ENCODE data around the gene PLET1.

DNA sequence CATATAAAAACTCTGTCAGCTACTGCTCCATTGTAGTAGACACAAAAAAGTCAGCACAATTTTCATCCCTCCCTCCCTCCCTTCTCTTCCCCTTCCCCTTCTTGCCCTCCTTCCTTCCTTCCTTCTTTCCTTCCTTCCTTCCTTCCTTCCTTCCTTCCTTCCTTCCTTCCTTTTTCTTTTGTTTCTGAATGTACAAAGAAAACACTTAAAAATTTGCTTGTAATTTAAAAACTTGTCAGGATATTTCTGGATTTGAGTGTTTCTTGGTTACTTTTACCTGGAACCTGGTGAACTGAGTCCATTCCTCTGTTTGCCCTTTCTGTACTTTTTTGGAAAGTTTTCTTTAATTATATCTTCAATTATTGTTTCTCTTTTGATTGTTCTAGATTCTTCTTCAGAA, 31.5 kb upstream of the PLET1 start:
- TF ChIP-seq ZFP37 (tag by site-specific recombination; IDR thresholded peaks at IDR 0.05) (no peak), YY1 (tag by site-specific recombination; IDR thresholded peaks at IDR 0.05) (no peak), ZNF501 (tag by site-specific recombination; IDR thresholded peaks at IDR 0.05) (no peak), ZNF830 (tag by site-specific recombination; IDR thresholded peaks at IDR 0.05; ENCODE audit: low read depth) (no peak), ZNF266 (tag by site-specific recombination; IDR thresholded peaks at IDR 0.05; ENCODE audit: low read depth) (no peak), ZNF175 (tag by site-specific recombination; IDR thresholded peaks at IDR 0.05) (no peak)
- TF ChIP-seq, protein P1, sequence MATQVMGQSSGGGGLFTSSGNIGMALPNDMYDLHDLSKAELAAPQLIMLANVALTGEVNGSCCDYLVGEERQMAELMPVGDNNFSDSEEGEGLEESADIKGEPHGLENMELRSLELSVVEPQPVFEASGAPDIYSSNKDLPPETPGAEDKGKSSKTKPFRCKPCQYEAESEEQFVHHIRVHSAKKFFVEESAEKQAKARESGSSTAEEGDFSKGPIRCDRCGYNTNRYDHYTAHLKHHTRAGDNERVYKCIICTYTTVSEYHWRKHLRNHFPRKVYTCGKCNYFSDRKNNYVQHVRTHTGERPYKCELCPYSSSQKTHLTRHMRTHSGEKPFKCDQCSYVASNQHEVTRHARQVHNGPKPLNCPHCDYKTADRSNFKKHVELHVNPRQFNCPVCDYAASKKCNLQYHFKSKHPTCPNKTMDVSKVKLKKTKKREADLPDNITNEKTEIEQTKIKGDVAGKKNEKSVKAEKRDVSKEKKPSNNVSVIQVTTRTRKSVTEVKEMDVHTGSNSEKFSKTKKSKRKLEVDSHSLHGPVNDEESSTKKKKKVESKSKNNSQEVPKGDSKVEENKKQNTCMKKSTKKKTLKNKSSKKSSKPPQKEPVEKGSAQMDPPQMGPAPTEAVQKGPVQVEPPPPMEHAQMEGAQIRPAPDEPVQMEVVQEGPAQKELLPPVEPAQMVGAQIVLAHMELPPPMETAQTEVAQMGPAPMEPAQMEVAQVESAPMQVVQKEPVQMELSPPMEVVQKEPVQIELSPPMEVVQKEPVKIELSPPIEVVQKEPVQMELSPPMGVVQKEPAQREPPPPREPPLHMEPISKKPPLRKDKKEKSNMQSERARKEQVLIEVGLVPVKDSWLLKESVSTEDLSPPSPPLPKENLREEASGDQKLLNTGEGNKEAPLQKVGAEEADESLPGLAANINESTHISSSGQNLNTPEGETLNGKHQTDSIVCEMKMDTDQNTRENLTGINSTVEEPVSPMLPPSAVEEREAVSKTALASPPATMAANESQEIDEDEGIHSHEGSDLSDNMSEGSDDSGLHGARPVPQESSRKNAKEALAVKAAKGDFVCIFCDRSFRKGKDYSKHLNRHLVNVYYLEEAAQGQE (tag by site-specific recombination; IDR thresholded peaks at IDR 0.05), result no peak
- TF ChIP-seq, protein P2, sequence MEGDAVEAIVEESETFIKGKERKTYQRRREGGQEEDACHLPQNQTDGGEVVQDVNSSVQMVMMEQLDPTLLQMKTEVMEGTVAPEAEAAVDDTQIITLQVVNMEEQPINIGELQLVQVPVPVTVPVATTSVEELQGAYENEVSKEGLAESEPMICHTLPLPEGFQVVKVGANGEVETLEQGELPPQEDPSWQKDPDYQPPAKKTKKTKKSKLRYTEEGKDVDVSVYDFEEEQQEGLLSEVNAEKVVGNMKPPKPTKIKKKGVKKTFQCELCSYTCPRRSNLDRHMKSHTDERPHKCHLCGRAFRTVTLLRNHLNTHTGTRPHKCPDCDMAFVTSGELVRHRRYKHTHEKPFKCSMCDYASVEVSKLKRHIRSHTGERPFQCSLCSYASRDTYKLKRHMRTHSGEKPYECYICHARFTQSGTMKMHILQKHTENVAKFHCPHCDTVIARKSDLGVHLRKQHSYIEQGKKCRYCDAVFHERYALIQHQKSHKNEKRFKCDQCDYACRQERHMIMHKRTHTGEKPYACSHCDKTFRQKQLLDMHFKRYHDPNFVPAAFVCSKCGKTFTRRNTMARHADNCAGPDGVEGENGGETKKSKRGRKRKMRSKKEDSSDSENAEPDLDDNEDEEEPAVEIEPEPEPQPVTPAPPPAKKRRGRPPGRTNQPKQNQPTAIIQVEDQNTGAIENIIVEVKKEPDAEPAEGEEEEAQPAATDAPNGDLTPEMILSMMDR (tag by site-specific recombination; IDR thresholded peaks at IDR 0.05), result no peak
- TF ChIP-seq, protein P3, sequence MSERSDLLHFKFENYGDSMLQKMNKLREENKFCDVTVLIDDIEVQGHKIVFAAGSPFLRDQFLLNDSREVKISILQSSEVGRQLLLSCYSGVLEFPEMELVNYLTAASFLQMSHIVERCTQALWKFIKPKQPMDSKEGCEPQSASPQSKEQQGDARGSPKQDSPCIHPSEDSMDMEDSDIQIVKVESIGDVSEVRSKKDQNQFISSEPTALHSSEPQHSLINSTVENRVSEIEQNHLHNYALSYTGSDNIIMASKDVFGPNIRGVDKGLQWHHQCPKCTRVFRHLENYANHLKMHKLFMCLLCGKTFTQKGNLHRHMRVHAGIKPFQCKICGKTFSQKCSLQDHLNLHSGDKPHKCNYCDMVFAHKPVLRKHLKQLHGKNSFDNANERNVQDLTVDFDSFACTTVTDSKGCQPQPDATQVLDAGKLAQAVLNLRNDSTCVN (tag by site-specific recombination; optimal IDR thresholded peaks at IDR 0.05), result no peak
- TF ChIP-seq, protein P4, sequence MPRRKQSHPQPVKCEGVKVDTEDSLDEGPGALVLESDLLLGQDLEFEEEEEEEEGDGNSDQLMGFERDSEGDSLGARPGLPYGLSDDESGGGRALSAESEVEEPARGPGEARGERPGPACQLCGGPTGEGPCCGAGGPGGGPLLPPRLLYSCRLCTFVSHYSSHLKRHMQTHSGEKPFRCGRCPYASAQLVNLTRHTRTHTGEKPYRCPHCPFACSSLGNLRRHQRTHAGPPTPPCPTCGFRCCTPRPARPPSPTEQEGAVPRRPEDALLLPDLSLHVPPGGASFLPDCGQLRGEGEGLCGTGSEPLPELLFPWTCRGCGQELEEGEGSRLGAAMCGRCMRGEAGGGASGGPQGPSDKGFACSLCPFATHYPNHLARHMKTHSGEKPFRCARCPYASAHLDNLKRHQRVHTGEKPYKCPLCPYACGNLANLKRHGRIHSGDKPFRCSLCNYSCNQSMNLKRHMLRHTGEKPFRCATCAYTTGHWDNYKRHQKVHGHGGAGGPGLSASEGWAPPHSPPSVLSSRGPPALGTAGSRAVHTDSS (tag by site-specific recombination; IDR thresholded peaks at IDR 0.05), result no peak

Data from HEK293 (cell line).